ENCODE data around the gene KLRB1.
"Not testable (repeated sequence)": the region's sequence is repeated elsewhere in the genome, so short reads cannot be mapped to it uniquely, and the experiment has no call there.

- not testable (repeated sequence) for TF ChIP-seq POLR2A (IDR thresholded peaks at IDR 0.05; ENCODE audit: low read length); GATA1 (IDR thresholded peaks at IDR 0.05; ENCODE audit: low read depth, low read length)
Measured at GRCh38 chr12:9566113-9566512, 41.6 kb downstream of the KLRB1 start.
